CD4-positive, alpha-beta T cell treated with Interleukin-6 for 4 hours (primary cell): Measurements from ENCODE around the gene PLEKHA8.

Source experiments
- DNase-seq: peaks from one replicate; pipeline ENCODE4 v3.0.0-alpha.2; 2020; ENCODE audit warnings: mixed read lengths

PLEKHA8 gene

GRCh38 chr7:30171766-30172447, 143.7 kb downstream of the PLEKHA8 start:
- DNase-seq = no peak

GRCh38 chr7:30172451-30172850, 144.2 kb downstream of the PLEKHA8 start:
- no peak for DNase-seq

GRCh38 chr7:30173058-30173897, 145.1 kb downstream of the PLEKHA8 start:
- DNase-seq = no peak

- DNase-seq = no peak
Measured at GRCh38 chr7:30175180-30175579, 147.0 kb downstream of the PLEKHA8 start.

- no peak for DNase-seq
Measured at GRCh38 chr7:30175636-30176147, 147.5 kb downstream of the PLEKHA8 start.

GRCh38 chr7:30176463-30177109, 148.4 kb downstream of the PLEKHA8 start:
- no peak for DNase-seq

- no peak for DNase-seq
Measured at GRCh38 chr7:30177186-30177585, 149.0 kb downstream of the PLEKHA8 start.

GRCh38 chr7:30177965-30178364, 149.8 kb downstream of the PLEKHA8 start:
- DNase-seq = no peak

GRCh38 chr7:30178748-30179436, 150.7 kb downstream of the PLEKHA8 start:
- DNase-seq = no peak
